Measurements from ENCODE around the gene SLC16A5. TPM values are rescaled to one million over a fixed set of nuclear protein-coding genes. Genes with fewer than 3 reads are reported as not detected.

Gene SLC16A5
- total RNA-seq, 2 experiments from 2014 or later, result not detected

GRCh38 chr17:75046407-75047289, 41.1 kb upstream of the SLC16A5 start, which contains the start of the genes ATP5PD and KCTD2:
TSS of gene ATP5PD (minus strand) at chr17:75046969. CDS start at chr17:75042650, 4,319 bp downstream.
TSS of gene KCTD2 (plus strand) at chr17:75047225. CDS start at chr17:75047251, 26 bp downstream.
- Histone ChIP-seq H3K27ac (ENCODE audit: low read depth, low read length, poor library complexity, severe bottlenecking) (peak within 1 kb of the TSS; percentile 43), H3K4me2 (ENCODE audit: low read length) (peak within 1 kb of the TSS; percentile 99), H3K4me3 (ENCODE audit: low read depth, low read length, poor library complexity, severe bottlenecking) (peak within 1 kb of the TSS; percentile 75), H4K20me1 (ENCODE audit: insufficient read depth, low read length) (peaks cover 4% of the 10 kb centered on the region; the same call in 1 of the 2 replicates), H3K79me2 (ENCODE audit: insufficient read depth, low read depth, low read length) (peaks cover 23% of the 10 kb centered on the region), H3K4me1 (ENCODE audit: insufficient read depth, low read length, poor library complexity, severe bottlenecking) (peaks cover 14% of the 10 kb centered on the region), H3K9me2 (ENCODE audit: insufficient read depth, low read length) (no peaks in the 10 kb centered on the region), H3K36me3 (ENCODE audit: insufficient read depth, low read length) (peaks cover 32% of the 10 kb centered on the region), H2AFZ (ENCODE audit: low read length) (peak within 1 kb of the TSS; percentile 58), H3K9me3 (ENCODE audit: low read length) (no peaks in the 10 kb centered on the region)
- CTCF ChIA-PET (ENCODE audit: unreplicated experiment), result interaction anchor here (0.6 to 1.4 kb wide), 2 partner anchors 33 to 522 kb away, joined by 3 to 4 read pairs; no protein-coding TSS in a partner anchor
- DNase-seq (ENCODE audit: low spot score), result peak; percentile 99
- intact Hi-C loops (cut with micrococcal nuclease; ENCODE audit: unreplicated experiment), result loop anchor here (1.0 to 10.0 kb wide), 4 partner anchors 33 to 368 kb away; partner anchors contain the start of gene SUMO2
- 0 out of 2 replicates have a peak, but pooled peaks have one; percentile 15 for TF ChIP-seq CTCF (conservative IDR thresholded peaks at IDR 0.05; ENCODE audit: low read length)
- no peak for TF ChIP-seq EZH2phosphoT487 (IDR thresholded peaks at IDR 0.05; ENCODE audit: borderline replicate concordance, low read depth, low read length)
- no TSS peak for BruUV-seq (replicated peaks)
- POLR2A ChIA-PET, result interaction anchor here (1.1 to 3.6 kb wide), 2 partner anchors 33 to 34 kb away, joined by 3 to 27 read pairs; partner anchors contain the start of gene MRPL58

GRCh38 chr17:75047398-75048098, 40.2 kb upstream of the SLC16A5 start:
- peak; percentile 47 for DNase-seq (ENCODE audit: low spot score)
- peaks cover 31% of the 10 kb centered on the region for H3K36me3 ChIP-seq (ENCODE audit: insufficient read depth, low read length)
- ChIA-PET POLR2A (interaction anchor here (1.2 to 3.6 kb wide), 3 partner anchors 28 to 87 kb away, joined by 3 to 27 read pairs (median 3); partner anchors contain the start of gene MRPL58), CTCF (ENCODE audit: unreplicated experiment) (interaction anchor here (1.1 to 1.4 kb wide), 3 partner anchors 34 to 66 kb away, joined by 3 to 5 read pairs (median 3); no protein-coding TSS in a partner anchor)
- peak overlapping the region; percentile 75 for H3K4me3 ChIP-seq (ENCODE audit: low read depth, low read length, poor library complexity, severe bottlenecking)
- BruUV-seq (replicated peaks), result no TSS peak
- no peaks in the 10 kb centered on the region for H3K9me3 ChIP-seq (ENCODE audit: low read length)
- no peaks in the 10 kb centered on the region for H3K9me2 ChIP-seq (ENCODE audit: insufficient read depth, low read length)
- peaks cover 4% of the 10 kb centered on the region; the same call in 1 of the 2 replicates for H4K20me1 ChIP-seq (ENCODE audit: insufficient read depth, low read length)
- H2AFZ ChIP-seq (ENCODE audit: low read length), result peak overlapping the region; percentile 58; the same call in 1 of the 2 replicates
- peaks cover 14% of the 10 kb centered on the region for H3K4me1 ChIP-seq (ENCODE audit: insufficient read depth, low read length, poor library complexity, severe bottlenecking)
- no peak overlapping the region for H3K27ac ChIP-seq (ENCODE audit: low read depth, low read length, poor library complexity, severe bottlenecking)
- TF ChIP-seq CTCF (conservative IDR thresholded peaks at IDR 0.05; ENCODE audit: low read length), result no peak
- no peak for TF ChIP-seq EZH2phosphoT487 (IDR thresholded peaks at IDR 0.05; ENCODE audit: borderline replicate concordance, low read depth, low read length)
- peak overlapping the region; percentile 99 for H3K4me2 ChIP-seq (ENCODE audit: low read length)
- intact Hi-C loops (cut with micrococcal nuclease; ENCODE audit: unreplicated experiment), result loop anchor here (1.0 to 10.0 kb wide), 4 partner anchors 34 to 367 kb away; partner anchors contain the start of gene SUMO2
- peaks cover 23% of the 10 kb centered on the region for H3K79me2 ChIP-seq (ENCODE audit: insufficient read depth, low read depth, low read length)

All from OCI-LY7 (cell line).